Esophagus squamous epithelium (tissue), 4 donors: ENCODE data around the gene SDF2L1.

ENCODE experiments used
- CTCF ChIP-seq, 6 experiments: fragments of 450-650 bp in 4 of 6; fragments of 200-600 bp in 2 of 6; sonication (generic) in 2 of 6; IDR thresholded peaks; one replicate each; pipeline ENCODE4 v1.5.1; 2016 to 2019; ENCODE audit warnings: antibody characterized with exemption in 6 of 6, mild to moderate bottlenecking in 4 of 6, moderate library complexity in 4 of 6
- POLR2A ChIP-seq, 4 donors: fragments of 450-650 bp; IDR thresholded peaks; one replicate each; pipeline ENCODE4 v1.6.1; 2017; ENCODE audit warnings: antibody characterized with exemption in 4 of 4, mild to moderate bottlenecking in 4 of 4, moderate library complexity in 3 of 4

GRCh38 chr22:21635771-21636510 lies 6.2 kb upstream of the SDF2L1 start:
- TF ChIP-seq CTCF (IDR thresholded peaks at IDR 0.05) (no peak), POLR2A (IDR thresholded peaks at IDR 0.05) (no peak)
